Adrenal gland (tissue), 12 donors: ENCODE data around the gene ARHGEF26. TPM values are rescaled to one million over a fixed set of nuclear protein-coding genes. Genes with fewer than 3 reads are reported as not detected.

Experiments
- DNase-seq, 7 donors: peaks; one replicate each; pipeline ENCODE4 v3.0.0-alpha.2; 2019 to 2020
- H3K27ac ChIP-seq, 5 donors: fragments of 200-600 bp; sonication (generic) in 4 of 5; 1 replicate in 3 of 5; 2 replicates in 2 of 5; pipeline versions ENCODE4 v1.5.1 to v1.8.0; 2016 to 2020; ENCODE audit warnings: mild to moderate bottlenecking in 1 of 5
- H3K27me3 ChIP-seq: fragments of 200-600 bp; 2 replicates; pipeline ENCODE4 v1.8.0; 2021
- H3K36me3 ChIP-seq, 2 donors: fragments of 200-600 bp; replicated peaks in 1 of 2; 1 replicate in 1 of 2; 2 replicates in 1 of 2; pipeline versions ENCODE4 v1.5.1 to v1.8.0; 2018 to 2022
- H3K4me1 ChIP-seq, 2 donors: fragments of 200-600 bp; replicated peaks in 1 of 2; 1 replicate in 1 of 2; 2 replicates in 1 of 2; pipeline versions ENCODE4 v1.5.1 to v1.8.0; 2018 to 2021
- H3K4me3 ChIP-seq, 4 donors: fragments of 200-600 bp; sonication (generic) in 3 of 4; one replicate each; pipeline ENCODE4 v1.5.1; 2016 to 2018
- H3K9me3 ChIP-seq, 3 donors: fragments of 200-600 bp; sonication (generic) in 1 of 3; replicated peaks in 1 of 3; 1 replicate in 2 of 3; 2 replicates in 1 of 3; pipeline versions ENCODE4 v1.5.1 to v1.8.0; 2016 to 2021
- CTCF ChIP-seq, 6 experiments: fragments of 450-650 bp in 4 of 6; fragments of 200-600 bp in 2 of 6; sonication (generic) in 1 of 6; IDR thresholded peaks; 1 replicate in 5 of 6; 2 replicates in 1 of 6; pipeline versions ENCODE4 v1.5.1 to v1.8.0; 2016 to 2021; ENCODE audit warnings: antibody characterized with exemption in 6 of 6, mild to moderate bottlenecking in 2 of 6, moderate library complexity in 1 of 6
- POLR2A ChIP-seq, 2 donors: fragments of 450-650 bp; IDR thresholded peaks; one replicate each; pipeline ENCODE4 v1.6.1; 2017; ENCODE audit warnings: antibody characterized with exemption in 2 of 2, mild to moderate bottlenecking in 2 of 2, moderate library complexity in 1 of 2
- WGBS, 4 donors: extraction: QIAGEN DNeasy Blood & Tissue Kit in 2 of 4; methylation state at CpG; one replicate each; pipeline versions ENCODE4 v1.1.5 to v1.1.7; 2013 to 2017; 5-methylcytosine and 5-hydroxymethylcytosine counted together
- intact Hi-C, 2 donors: fragments of 100-400 bp; cut with DNase I; formaldehyde crosslinking; loops; one replicate each; pipeline versions ENCODE4 v1.14.1 to v1.15.0; 2022 to 2023
- polyA plus RNA-seq, 3 donors: library from polyadenylated mRNA; stranded (reverse); fragments of 200-250 nt in 2 of 3; fragments of 350-450 nt in 1 of 3; fragmentation: Illumina TruSeq in 1 of 3; extraction: RNeasy Lipid Tissue Mini Kit (QIAGEN cat#74804) in 1 of 3; gene quantifications; one replicate each; pipeline ENCODE4 v1.2.3, GENCODE V29; 2013 to 2014
- total RNA-seq, 9 donors: library from RNA; depleted of rRNA in 4 of 9; stranded (reverse); fragments of >200 nt in 4 of 9; fragments of 120-200 nt in 1 of 9; fragmentation: NEBNext Ultra II Directional in 1 of 9; extraction: Animal tissue kit (Norgen Biotek cat#: 25700) in 1 of 9; gene quantifications; one replicate each; pipeline versions ENCODE4 v1.1.0 to v1.2.4, GENCODE V29; 2013 to 2023
- donor health status: healthy with polysubstance abuse.
- donor health status: Bipolar disorder and iron deficiency.
- donor health status: DM: yes; HTN: yes; CAD: no.
- donor health status: DM: no; HTN: no; CAD: no.
- donor health status: DM: no; HTN: no; CAD: no.
- donor health status: DM: yes; HTN: yes; CAD: no.

ARHGEF26 gene
- total and polyA plus RNA-seq, 12 donors: 1.4 to 9.9 (median 3.8) TPM

DNA sequence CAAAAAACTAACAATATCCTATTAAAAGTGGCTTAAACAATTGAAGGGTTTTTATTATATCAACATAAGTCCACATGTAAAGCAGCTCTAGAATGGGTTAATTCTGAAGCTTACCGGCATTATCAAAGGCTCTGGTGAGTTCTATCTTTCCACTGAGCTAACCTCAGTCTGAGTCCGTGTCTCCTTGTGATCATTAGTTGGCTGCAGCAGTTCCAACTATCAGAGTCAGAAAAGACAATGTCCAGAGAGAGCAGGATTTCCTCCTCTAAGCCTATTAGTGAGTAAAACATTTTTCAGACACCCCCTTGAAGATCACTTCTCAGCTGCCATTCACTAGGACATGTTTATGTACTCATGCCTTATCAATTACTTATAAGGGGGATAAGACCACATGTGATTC, 153.2 kb downstream of the ARHGEF26 start:
- H3K9me3 ChIP-seq: no peaks in the 10 kb centered on the region
- H3K27ac ChIP-seq: no peak overlapping the region
- peaks cover 0 to 32% of the 10 kb centered on the region in 2 donors for H3K36me3 ChIP-seq
- H3K27me3 ChIP-seq: no peaks in the 10 kb centered on the region
- no peak overlapping the region for H3K4me3 ChIP-seq
- intact Hi-C loops: no loop called here
- no peak for DNase-seq
- WGBS, 4 donors: 46 to 53% (median 50%) methylated on average over 2 of the region's 2 CpGs
- TF ChIP-seq POLR2A (IDR thresholded peaks at IDR 0.05) (no peak), CTCF (IDR thresholded peaks at IDR 0.05) (no peak)
- H3K4me1 ChIP-seq: no peaks in the 10 kb centered on the region

- TF ChIP-seq POLR2A (IDR thresholded peaks at IDR 0.05) (no peak), CTCF (IDR thresholded peaks at IDR 0.05) (no peak)
- Histone ChIP-seq H3K27ac (no peak overlapping the region), H3K4me3 (no peak overlapping the region), H3K4me1 (no peaks in the 10 kb centered on the region), H3K9me3 (no peaks in the 10 kb centered on the region), H3K36me3 (peaks cover 0 to 32% of the 10 kb centered on the region in 2 donors), H3K27me3 (no peaks in the 10 kb centered on the region)
- intact Hi-C loops: no loop called here
- DNase-seq: no peak
- WGBS, 4 donors: 88 to 98% (median 94%) methylated on average over 2 of the region's 2 CpGs
Observed at GRCh38 chr3:154275292-154275691, 154.1 kb downstream of the ARHGEF26 start.

GRCh38 chr3:154275965-154276364, 154.8 kb downstream of the ARHGEF26 start:
- DNase-seq: no peak
- TF ChIP-seq POLR2A (IDR thresholded peaks at IDR 0.05): no peak
- no peak for TF ChIP-seq CTCF (IDR thresholded peaks at IDR 0.05)
- H3K27me3 ChIP-seq: no peaks in the 10 kb centered on the region
- no peak overlapping the region for H3K4me3 ChIP-seq
- intact Hi-C loops: no loop called here
- H3K27ac ChIP-seq: no peak overlapping the region
- peaks cover 0 to 32% of the 10 kb centered on the region in 2 donors for H3K36me3 ChIP-seq
- H3K9me3 ChIP-seq: no peaks in the 10 kb centered on the region
- WGBS, 4 donors: 80 to 87% (median 86%) methylated on average over 2 of the region's 2 CpGs
- H3K4me1 ChIP-seq: no peaks in the 10 kb centered on the region

- 92 to 100% (median 97%) methylated on average over 1 of the region's 1 CpG for WGBS, 4 donors
- no peak for TF ChIP-seq CTCF (IDR thresholded peaks at IDR 0.05)
- TF ChIP-seq POLR2A (IDR thresholded peaks at IDR 0.05): no peak
- intact Hi-C loops: no loop called here
- H3K27ac ChIP-seq: no peak overlapping the region
- no peak overlapping the region for H3K4me3 ChIP-seq
- no peak for DNase-seq
- H3K27me3 ChIP-seq: no peaks in the 10 kb centered on the region
- no peaks in the 10 kb centered on the region for H3K4me1 ChIP-seq
- H3K9me3 ChIP-seq: no peaks in the 10 kb centered on the region
- peaks cover 0 to 46% of the 10 kb centered on the region in 2 donors for H3K36me3 ChIP-seq
Observed at GRCh38 chr3:154280161-154280560, 159.0 kb downstream of the ARHGEF26 start.
